Thyroid gland (tissue), 4 donors: ENCODE data around the gene CAST.

Experiments
- CTCF ChIP-seq, 6 experiments: fragments of 200-600 bp in 3 of 6; fragments of 450-650 bp in 3 of 6; sonication (generic) in 3 of 6; IDR thresholded peaks; one replicate each; pipeline ENCODE4 v1.5.1; 2016 to 2019; ENCODE audit warnings: antibody characterized with exemption in 6 of 6, mild to moderate bottlenecking in 2 of 6, inconsistent platforms in 1 of 6, moderate library complexity in 1 of 6
- POLR2A ChIP-seq, 2 donors: fragments of 450-650 bp; IDR thresholded peaks; one replicate each; pipeline ENCODE4 v1.6.1; 2017; ENCODE audit warnings: antibody characterized with exemption in 2 of 2, mild to moderate bottlenecking in 2 of 2, moderate library complexity in 1 of 2

- TF ChIP-seq CTCF (IDR thresholded peaks at IDR 0.05) = no peak
- TF ChIP-seq POLR2A (IDR thresholded peaks at IDR 0.05) = no peak
Measured at GRCh38 chr5:96721351-96721977, 59.3 kb downstream of the CAST start.
